Measurements from ENCODE around the gene KLF12. TPM values are rescaled to one million over a fixed set of nuclear protein-coding genes. Genes with fewer than 3 reads are reported as not detected.
A peak's percentile ranks its signal among the peaks of the same experiment; 100 is the strongest.

Gene KLF12
- total RNA-seq, 1 donor from 2014 or later: 25.3 TPM

DNA sequence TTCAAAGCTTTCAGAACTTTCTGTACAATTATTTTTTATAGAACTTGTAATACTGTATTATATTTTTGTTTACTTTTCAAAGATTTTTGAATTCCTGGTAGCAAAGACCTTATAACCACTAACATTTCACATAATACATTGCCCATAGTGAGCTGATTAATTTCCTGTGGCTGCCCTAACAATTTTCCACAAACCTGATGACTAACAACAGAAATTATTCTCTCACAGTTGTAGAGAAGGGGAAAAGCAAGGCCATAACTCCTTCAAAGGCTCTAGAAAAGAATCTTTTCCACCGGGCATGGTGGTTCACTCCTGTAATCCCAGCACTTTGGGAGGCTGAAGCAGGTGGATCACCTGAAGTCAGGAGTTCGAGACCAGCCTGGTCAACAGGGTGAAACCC, 19.1 kb downstream of the KLF12 start:
- peaks cover 89% of the 10 kb centered on the region for H3K79me2 ChIP-seq (ENCODE audit: insufficient read depth, low read length)
- Mint-ChIP-seq H3K27me3 (ENCODE audit: low read depth, unreplicated experiment) (no peaks in the 10 kb centered on the region), H3K4me1 (ENCODE audit: low read depth, unreplicated experiment) (peaks cover 22% of the 10 kb centered on the region), H3K4me3 (ENCODE audit: unreplicated experiment) (no peak overlapping the region), H3K27ac (ENCODE audit: unreplicated experiment) (peak overlapping the region; percentile 94), H3K9me3 (ENCODE audit: unreplicated experiment) (peaks cover 9% of the 10 kb centered on the region), H3K36me3 (ENCODE audit: low read depth, unreplicated experiment) (peaks cover 11% of the 10 kb centered on the region)
- H3K4me1 ChIP-seq (ENCODE audit: insufficient read depth, low read length): peaks cover 20% of the 10 kb centered on the region
- H2AFZ ChIP-seq (ENCODE audit: low read depth, low read length): no peak overlapping the region
- peak; percentile 41 for FAIRE-seq
- H3K4me2 ChIP-seq (ENCODE audit: low read length): peak overlapping the region; percentile 60
- no peak for TF ChIP-seq EZH2 (IDR thresholded peaks at IDR 0.05; ENCODE audit: insufficient read depth, low read length)
- TF ChIP-seq, protein P1, sequence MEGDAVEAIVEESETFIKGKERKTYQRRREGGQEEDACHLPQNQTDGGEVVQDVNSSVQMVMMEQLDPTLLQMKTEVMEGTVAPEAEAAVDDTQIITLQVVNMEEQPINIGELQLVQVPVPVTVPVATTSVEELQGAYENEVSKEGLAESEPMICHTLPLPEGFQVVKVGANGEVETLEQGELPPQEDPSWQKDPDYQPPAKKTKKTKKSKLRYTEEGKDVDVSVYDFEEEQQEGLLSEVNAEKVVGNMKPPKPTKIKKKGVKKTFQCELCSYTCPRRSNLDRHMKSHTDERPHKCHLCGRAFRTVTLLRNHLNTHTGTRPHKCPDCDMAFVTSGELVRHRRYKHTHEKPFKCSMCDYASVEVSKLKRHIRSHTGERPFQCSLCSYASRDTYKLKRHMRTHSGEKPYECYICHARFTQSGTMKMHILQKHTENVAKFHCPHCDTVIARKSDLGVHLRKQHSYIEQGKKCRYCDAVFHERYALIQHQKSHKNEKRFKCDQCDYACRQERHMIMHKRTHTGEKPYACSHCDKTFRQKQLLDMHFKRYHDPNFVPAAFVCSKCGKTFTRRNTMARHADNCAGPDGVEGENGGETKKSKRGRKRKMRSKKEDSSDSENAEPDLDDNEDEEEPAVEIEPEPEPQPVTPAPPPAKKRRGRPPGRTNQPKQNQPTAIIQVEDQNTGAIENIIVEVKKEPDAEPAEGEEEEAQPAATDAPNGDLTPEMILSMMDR (IDR thresholded peaks at IDR 0.05; ENCODE audit: insufficient read depth, low read depth, low read length): no peak
- H3K27me3 ChIP-seq (ENCODE audit: insufficient read depth, low read length): no peaks in the 10 kb centered on the region
- no peak overlapping the region for H3K4me3 ChIP-seq (ENCODE audit: insufficient read depth, low read depth, low read length)
- no peaks in the 10 kb centered on the region for H3K9me3 ChIP-seq (ENCODE audit: insufficient read depth, low read depth, low read length)
- no peaks in the 10 kb centered on the region for H3K36me3 ChIP-seq (ENCODE audit: insufficient read depth, low read length)
- H3K9ac ChIP-seq (ENCODE audit: low read length): peak overlapping the region; percentile 57
- peak; percentile 90 for DNase-seq (ENCODE audit: low read depth)
- peak overlapping the region; percentile 86 for H3K27ac ChIP-seq (ENCODE audit: low read depth, low read length)
- peaks cover 17% of the 10 kb centered on the region for H4K20me1 ChIP-seq (ENCODE audit: insufficient read depth, low read length)

DNA sequence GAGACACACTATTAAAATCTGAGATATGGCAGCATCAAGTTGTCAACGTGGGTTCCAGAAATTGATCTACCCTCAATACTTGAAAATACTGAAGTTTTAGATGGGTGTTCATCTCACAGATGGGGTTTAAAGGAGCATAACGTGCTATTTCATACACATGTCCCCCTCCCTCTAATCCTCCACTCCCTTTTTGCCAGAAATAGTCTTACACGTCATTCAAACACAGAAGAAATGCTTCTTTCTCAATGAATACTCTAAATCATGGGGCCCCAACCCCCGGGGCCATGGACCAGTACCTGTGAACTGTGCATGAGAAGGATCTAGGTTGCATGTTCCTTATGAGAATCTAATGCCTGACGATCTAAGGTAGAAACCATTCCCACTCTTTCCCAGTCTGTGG, 19.6 kb downstream of the KLF12 start:
- Histone ChIP-seq H3K4me2 (ENCODE audit: low read length) (peak overlapping the region; percentile 60), H3K9me3 (ENCODE audit: insufficient read depth, low read depth, low read length) (no peaks in the 10 kb centered on the region), H3K79me2 (ENCODE audit: insufficient read depth, low read length) (peaks cover 90% of the 10 kb centered on the region), H3K4me1 (ENCODE audit: insufficient read depth, low read length) (peaks cover 20% of the 10 kb centered on the region), H3K27ac (ENCODE audit: low read depth, low read length) (peak overlapping the region; percentile 86), H3K36me3 (ENCODE audit: insufficient read depth, low read length) (no peaks in the 10 kb centered on the region), H3K27me3 (ENCODE audit: insufficient read depth, low read length) (no peaks in the 10 kb centered on the region), H2AFZ (ENCODE audit: low read depth, low read length) (no peak overlapping the region), H3K9ac (ENCODE audit: low read length) (peak overlapping the region; percentile 57), H4K20me1 (ENCODE audit: insufficient read depth, low read length) (peaks cover 19% of the 10 kb centered on the region), H3K4me3 (ENCODE audit: insufficient read depth, low read depth, low read length) (no peak overlapping the region)
- Mint-ChIP-seq H3K4me1 (ENCODE audit: low read depth, unreplicated experiment) (peaks cover 23% of the 10 kb centered on the region), H3K4me3 (ENCODE audit: unreplicated experiment) (no peak overlapping the region), H3K27me3 (ENCODE audit: low read depth, unreplicated experiment) (no peaks in the 10 kb centered on the region), H3K9me3 (ENCODE audit: unreplicated experiment) (peaks cover 9% of the 10 kb centered on the region), H3K36me3 (ENCODE audit: low read depth, unreplicated experiment) (peaks cover 11% of the 10 kb centered on the region), H3K27ac (ENCODE audit: unreplicated experiment) (peak overlapping the region; percentile 94)
- DNase-seq (ENCODE audit: low read depth): no peak
- no peak for FAIRE-seq
- TF ChIP-seq, protein P1 (IDR thresholded peaks at IDR 0.05; ENCODE audit: insufficient read depth, low read depth, low read length): no peak
- TF ChIP-seq EZH2 (IDR thresholded peaks at IDR 0.05; ENCODE audit: insufficient read depth, low read length): no peak

DNA sequence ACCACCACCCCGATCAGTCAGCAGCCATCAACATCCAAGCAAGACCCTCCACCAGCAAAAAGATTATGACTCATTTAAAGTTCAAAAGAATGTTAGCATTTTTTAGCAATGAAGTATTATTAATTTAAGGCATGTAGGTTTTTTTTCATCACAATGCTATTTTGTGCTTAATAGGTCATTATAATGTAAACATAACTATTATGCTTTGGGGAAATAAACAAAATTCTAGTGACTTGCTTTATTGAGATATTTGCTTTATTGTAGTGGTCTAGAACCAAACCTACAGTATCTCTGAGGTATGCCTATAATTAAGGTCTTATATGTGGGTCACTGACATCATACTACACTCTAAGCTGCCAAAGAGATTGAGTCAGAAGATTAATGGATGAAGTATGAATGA, 20.0 kb downstream of the KLF12 start:
- Histone ChIP-seq H2AFZ (ENCODE audit: low read depth, low read length) (no peak overlapping the region), H3K27me3 (ENCODE audit: insufficient read depth, low read length) (no peaks in the 10 kb centered on the region), H3K4me1 (ENCODE audit: insufficient read depth, low read length) (peaks cover 20% of the 10 kb centered on the region), H3K4me3 (ENCODE audit: insufficient read depth, low read depth, low read length) (no peak overlapping the region), H4K20me1 (ENCODE audit: insufficient read depth, low read length) (peaks cover 19% of the 10 kb centered on the region), H3K9me3 (ENCODE audit: insufficient read depth, low read depth, low read length) (no peaks in the 10 kb centered on the region), H3K36me3 (ENCODE audit: insufficient read depth, low read length) (no peaks in the 10 kb centered on the region), H3K4me2 (ENCODE audit: low read length) (peak overlapping the region; percentile 60), H3K79me2 (ENCODE audit: insufficient read depth, low read length) (peaks cover 90% of the 10 kb centered on the region), H3K27ac (ENCODE audit: low read depth, low read length) (peak overlapping the region; percentile 86), H3K9ac (ENCODE audit: low read length) (peak overlapping the region; percentile 57)
- TF ChIP-seq, protein P1 (IDR thresholded peaks at IDR 0.05; ENCODE audit: insufficient read depth, low read depth, low read length): no peak
- TF ChIP-seq EZH2 (IDR thresholded peaks at IDR 0.05; ENCODE audit: insufficient read depth, low read length): no peak
- FAIRE-seq (peak; percentile 66), DNase-seq (ENCODE audit: low read depth) (peak; percentile 79)
- H3K27ac Mint-ChIP-seq (ENCODE audit: unreplicated experiment): peak overlapping the region; percentile 94
- H3K4me1 Mint-ChIP-seq (ENCODE audit: low read depth, unreplicated experiment): peaks cover 25% of the 10 kb centered on the region
- no peaks in the 10 kb centered on the region for H3K27me3 Mint-ChIP-seq (ENCODE audit: low read depth, unreplicated experiment)
- peaks cover 11% of the 10 kb centered on the region for H3K36me3 Mint-ChIP-seq (ENCODE audit: low read depth, unreplicated experiment)
- peaks cover 6% of the 10 kb centered on the region for H3K9me3 Mint-ChIP-seq (ENCODE audit: unreplicated experiment)
- H3K4me3 Mint-ChIP-seq (ENCODE audit: unreplicated experiment): no peak overlapping the region
